ENCODE data around the gene DNASE2B.

- no peak for TF ChIP-seq CBX8 (IDR thresholded peaks at IDR 0.05)
- TF ChIP-seq, protein P1, sequence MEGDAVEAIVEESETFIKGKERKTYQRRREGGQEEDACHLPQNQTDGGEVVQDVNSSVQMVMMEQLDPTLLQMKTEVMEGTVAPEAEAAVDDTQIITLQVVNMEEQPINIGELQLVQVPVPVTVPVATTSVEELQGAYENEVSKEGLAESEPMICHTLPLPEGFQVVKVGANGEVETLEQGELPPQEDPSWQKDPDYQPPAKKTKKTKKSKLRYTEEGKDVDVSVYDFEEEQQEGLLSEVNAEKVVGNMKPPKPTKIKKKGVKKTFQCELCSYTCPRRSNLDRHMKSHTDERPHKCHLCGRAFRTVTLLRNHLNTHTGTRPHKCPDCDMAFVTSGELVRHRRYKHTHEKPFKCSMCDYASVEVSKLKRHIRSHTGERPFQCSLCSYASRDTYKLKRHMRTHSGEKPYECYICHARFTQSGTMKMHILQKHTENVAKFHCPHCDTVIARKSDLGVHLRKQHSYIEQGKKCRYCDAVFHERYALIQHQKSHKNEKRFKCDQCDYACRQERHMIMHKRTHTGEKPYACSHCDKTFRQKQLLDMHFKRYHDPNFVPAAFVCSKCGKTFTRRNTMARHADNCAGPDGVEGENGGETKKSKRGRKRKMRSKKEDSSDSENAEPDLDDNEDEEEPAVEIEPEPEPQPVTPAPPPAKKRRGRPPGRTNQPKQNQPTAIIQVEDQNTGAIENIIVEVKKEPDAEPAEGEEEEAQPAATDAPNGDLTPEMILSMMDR (IDR thresholded peaks at IDR 0.05), result no peak
- TF ChIP-seq, protein P2, sequence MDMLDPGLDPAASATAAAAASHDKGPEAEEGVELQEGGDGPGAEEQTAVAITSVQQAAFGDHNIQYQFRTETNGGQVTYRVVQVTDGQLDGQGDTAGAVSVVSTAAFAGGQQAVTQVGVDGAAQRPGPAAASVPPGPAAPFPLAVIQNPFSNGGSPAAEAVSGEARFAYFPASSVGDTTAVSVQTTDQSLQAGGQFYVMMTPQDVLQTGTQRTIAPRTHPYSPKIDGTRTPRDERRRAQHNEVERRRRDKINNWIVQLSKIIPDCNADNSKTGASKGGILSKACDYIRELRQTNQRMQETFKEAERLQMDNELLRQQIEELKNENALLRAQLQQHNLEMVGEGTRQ (IDR thresholded peaks at IDR 0.05), result no peak
- TF ChIP-seq POLR2A (IDR thresholded peaks at IDR 0.05; ENCODE audit: low read length), result no peak
- no peak for TF ChIP-seq RFX5 (IDR thresholded peaks at IDR 0.05)
- TF ChIP-seq, protein P3, sequence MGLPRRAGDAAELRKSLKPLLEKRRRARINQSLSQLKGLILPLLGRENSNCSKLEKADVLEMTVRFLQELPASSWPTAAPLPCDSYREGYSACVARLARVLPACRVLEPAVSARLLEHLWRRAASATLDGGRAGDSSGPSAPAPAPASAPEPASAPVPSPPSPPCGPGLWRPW (IDR thresholded peaks at IDR 0.05), result no peak
- TF ChIP-seq EP300 (IDR thresholded peaks at IDR 0.05), result no peak
- no peak for TF ChIP-seq MAFK (IDR thresholded peaks at IDR 0.05; ENCODE audit: partially characterized antibody)
- TF ChIP-seq ELK1 (IDR thresholded peaks at IDR 0.05; ENCODE audit: low read depth, low read length), result no peak
- no peak for TF ChIP-seq NR3C1 (IDR thresholded peaks at IDR 0.05)
- TF ChIP-seq FOSL2 (IDR thresholded peaks at IDR 0.05), result no peak
- TF ChIP-seq FOSL2 (CRISPR knock-in tag; IDR thresholded peaks at IDR 0.05), result no peak
- TF ChIP-seq CHD2 (IDR thresholded peaks at IDR 0.05; ENCODE audit: low read length, partially characterized antibody), result no peak
- no peak for TF ChIP-seq JUN (IDR thresholded peaks at IDR 0.05)
- TF ChIP-seq HOXA7 (CRISPR knock-in tag; IDR thresholded peaks at IDR 0.05), result no peak
Measured at GRCh38 chr1:84368441-84368840, 29.8 kb upstream of the DNASE2B start.

All from A549 (cell line).